Measurements from ENCODE around the gene NAA60. TPM values are rescaled to one million over a fixed set of nuclear protein-coding genes. Genes with fewer than 3 reads are reported as not detected.
A peak's percentile ranks its signal among the peaks of the same experiment; 100 is the strongest.

The NAA60 gene
- polyA plus RNA-seq, 1 of the 3 experiments (the other 2 are of a cell fraction), result 17.2 TPM

GRCh38 chr16:3520841-3521240 is 77.4 kb downstream of the NAA60 start:
- no peak overlapping the region for H2AFZ ChIP-seq (ENCODE audit: low read depth)
- TF ChIP-seq NRF1 (IDR thresholded peaks at IDR 0.05; ENCODE audit: low read depth, low read length), result no peak
- TF ChIP-seq, protein P1, sequence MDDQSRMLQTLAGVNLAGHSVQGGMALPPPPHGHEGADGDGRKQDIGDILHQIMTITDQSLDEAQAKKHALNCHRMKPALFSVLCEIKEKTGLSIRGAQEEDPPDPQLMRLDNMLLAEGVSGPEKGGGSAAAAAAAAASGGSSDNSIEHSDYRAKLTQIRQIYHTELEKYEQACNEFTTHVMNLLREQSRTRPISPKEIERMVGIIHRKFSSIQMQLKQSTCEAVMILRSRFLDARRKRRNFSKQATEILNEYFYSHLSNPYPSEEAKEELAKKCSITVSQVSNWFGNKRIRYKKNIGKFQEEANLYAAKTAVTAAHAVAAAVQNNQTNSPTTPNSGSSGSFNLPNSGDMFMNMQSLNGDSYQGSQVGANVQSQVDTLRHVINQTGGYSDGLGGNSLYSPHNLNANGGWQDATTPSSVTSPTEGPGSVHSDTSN (IDR thresholded peaks at IDR 0.05), result no peak
- TF ChIP-seq MEF2A (IDR thresholded peaks at IDR 0.05; ENCODE audit: borderline replicate concordance, low read depth), result no peak
- no peak for TF ChIP-seq POLR2AphosphoS5 (IDR thresholded peaks at IDR 0.05; ENCODE audit: low read depth, low read length)
- TF ChIP-seq, protein P2, sequence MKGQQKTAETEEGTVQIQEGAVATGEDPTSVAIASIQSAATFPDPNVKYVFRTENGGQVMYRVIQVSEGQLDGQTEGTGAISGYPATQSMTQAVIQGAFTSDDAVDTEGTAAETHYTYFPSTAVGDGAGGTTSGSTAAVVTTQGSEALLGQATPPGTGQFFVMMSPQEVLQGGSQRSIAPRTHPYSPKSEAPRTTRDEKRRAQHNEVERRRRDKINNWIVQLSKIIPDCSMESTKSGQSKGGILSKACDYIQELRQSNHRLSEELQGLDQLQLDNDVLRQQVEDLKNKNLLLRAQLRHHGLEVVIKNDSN (IDR thresholded peaks at IDR 0.05; ENCODE audit: borderline replicate concordance, low read depth), result no peak
- no peak for TF ChIP-seq ELF1 (IDR thresholded peaks at IDR 0.05)
- no peak for TF ChIP-seq RAD21 (IDR thresholded peaks at IDR 0.05; ENCODE audit: low read length)
- TF ChIP-seq SMC3 (IDR thresholded peaks at IDR 0.05; ENCODE audit: low read depth, low read length), result no peak
- no peak for TF ChIP-seq YY1 (IDR thresholded peaks at IDR 0.05; ENCODE audit: low read depth)
- TF ChIP-seq FOXJ3 (CRISPR knock-in tag; IDR thresholded peaks at IDR 0.05), result no peak
- no peak for TF ChIP-seq MXI1 (IDR thresholded peaks at IDR 0.05; ENCODE audit: low read depth, low read length)
- TF ChIP-seq, protein P3, sequence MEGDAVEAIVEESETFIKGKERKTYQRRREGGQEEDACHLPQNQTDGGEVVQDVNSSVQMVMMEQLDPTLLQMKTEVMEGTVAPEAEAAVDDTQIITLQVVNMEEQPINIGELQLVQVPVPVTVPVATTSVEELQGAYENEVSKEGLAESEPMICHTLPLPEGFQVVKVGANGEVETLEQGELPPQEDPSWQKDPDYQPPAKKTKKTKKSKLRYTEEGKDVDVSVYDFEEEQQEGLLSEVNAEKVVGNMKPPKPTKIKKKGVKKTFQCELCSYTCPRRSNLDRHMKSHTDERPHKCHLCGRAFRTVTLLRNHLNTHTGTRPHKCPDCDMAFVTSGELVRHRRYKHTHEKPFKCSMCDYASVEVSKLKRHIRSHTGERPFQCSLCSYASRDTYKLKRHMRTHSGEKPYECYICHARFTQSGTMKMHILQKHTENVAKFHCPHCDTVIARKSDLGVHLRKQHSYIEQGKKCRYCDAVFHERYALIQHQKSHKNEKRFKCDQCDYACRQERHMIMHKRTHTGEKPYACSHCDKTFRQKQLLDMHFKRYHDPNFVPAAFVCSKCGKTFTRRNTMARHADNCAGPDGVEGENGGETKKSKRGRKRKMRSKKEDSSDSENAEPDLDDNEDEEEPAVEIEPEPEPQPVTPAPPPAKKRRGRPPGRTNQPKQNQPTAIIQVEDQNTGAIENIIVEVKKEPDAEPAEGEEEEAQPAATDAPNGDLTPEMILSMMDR (IDR thresholded peaks at IDR 0.05), result no peak
- TF ChIP-seq TAF1 (IDR thresholded peaks at IDR 0.05; ENCODE audit: borderline replicate concordance, low read depth, low read length), result no peak
- TF ChIP-seq, protein P4, sequence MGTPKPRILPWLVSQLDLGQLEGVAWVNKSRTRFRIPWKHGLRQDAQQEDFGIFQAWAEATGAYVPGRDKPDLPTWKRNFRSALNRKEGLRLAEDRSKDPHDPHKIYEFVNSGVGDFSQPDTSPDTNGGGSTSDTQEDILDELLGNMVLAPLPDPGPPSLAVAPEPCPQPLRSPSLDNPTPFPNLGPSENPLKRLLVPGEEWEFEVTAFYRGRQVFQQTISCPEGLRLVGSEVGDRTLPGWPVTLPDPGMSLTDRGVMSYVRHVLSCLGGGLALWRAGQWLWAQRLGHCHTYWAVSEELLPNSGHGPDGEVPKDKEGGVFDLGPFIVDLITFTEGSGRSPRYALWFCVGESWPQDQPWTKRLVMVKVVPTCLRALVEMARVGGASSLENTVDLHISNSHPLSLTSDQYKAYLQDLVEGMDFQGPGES (IDR thresholded peaks at IDR 0.05; ENCODE audit: low read depth, low read length), result no peak
- no peak for TF ChIP-seq ZBTB33 (IDR thresholded peaks at IDR 0.05; ENCODE audit: borderline replicate concordance, low read depth)
- TF ChIP-seq, protein P5, sequence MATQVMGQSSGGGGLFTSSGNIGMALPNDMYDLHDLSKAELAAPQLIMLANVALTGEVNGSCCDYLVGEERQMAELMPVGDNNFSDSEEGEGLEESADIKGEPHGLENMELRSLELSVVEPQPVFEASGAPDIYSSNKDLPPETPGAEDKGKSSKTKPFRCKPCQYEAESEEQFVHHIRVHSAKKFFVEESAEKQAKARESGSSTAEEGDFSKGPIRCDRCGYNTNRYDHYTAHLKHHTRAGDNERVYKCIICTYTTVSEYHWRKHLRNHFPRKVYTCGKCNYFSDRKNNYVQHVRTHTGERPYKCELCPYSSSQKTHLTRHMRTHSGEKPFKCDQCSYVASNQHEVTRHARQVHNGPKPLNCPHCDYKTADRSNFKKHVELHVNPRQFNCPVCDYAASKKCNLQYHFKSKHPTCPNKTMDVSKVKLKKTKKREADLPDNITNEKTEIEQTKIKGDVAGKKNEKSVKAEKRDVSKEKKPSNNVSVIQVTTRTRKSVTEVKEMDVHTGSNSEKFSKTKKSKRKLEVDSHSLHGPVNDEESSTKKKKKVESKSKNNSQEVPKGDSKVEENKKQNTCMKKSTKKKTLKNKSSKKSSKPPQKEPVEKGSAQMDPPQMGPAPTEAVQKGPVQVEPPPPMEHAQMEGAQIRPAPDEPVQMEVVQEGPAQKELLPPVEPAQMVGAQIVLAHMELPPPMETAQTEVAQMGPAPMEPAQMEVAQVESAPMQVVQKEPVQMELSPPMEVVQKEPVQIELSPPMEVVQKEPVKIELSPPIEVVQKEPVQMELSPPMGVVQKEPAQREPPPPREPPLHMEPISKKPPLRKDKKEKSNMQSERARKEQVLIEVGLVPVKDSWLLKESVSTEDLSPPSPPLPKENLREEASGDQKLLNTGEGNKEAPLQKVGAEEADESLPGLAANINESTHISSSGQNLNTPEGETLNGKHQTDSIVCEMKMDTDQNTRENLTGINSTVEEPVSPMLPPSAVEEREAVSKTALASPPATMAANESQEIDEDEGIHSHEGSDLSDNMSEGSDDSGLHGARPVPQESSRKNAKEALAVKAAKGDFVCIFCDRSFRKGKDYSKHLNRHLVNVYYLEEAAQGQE (IDR thresholded peaks at IDR 0.05; ENCODE audit: low read depth, low read length), result no peak
- TF ChIP-seq CHD2 (IDR thresholded peaks at IDR 0.05; ENCODE audit: low read length, partially characterized antibody), result no peak
- CTCF ChIA-PET, result no interaction called here
- H3K27ac ChIP-seq (ENCODE audit: low read depth in 2 of 2, low read length in 1 of 2), result peak overlapping the region in 1 of 2 experiments; percentile 18; a peak in 2 of 4 replicates
- H3K4me3 ChIP-seq (ENCODE audit: low read depth in 2 of 2, low read length in 1 of 2), result no peak overlapping the region
- H3K79me2 ChIP-seq (ENCODE audit: insufficient read depth), result no peaks in the 10 kb centered on the region
- 90% methylated on average over 8 of the region's 8 CpGs for WGBS (ENCODE audit: low lambda C conversion rate)
- no peak for DNase-seq
- peaks cover 3% of the 10 kb centered on the region for H3F3A ChIP-seq (replicated peaks; ENCODE audit: insufficient read depth)
- no peak overlapping the region for H3K4me2 ChIP-seq
- no peaks in the 10 kb centered on the region for H3K9me3 ChIP-seq
- POLR2A ChIA-PET, result no interaction called here
- no peaks in the 10 kb centered on the region for H3K9me2 ChIP-seq
- H4K20me1 ChIP-seq (ENCODE audit: insufficient read depth), result no peaks in the 10 kb centered on the region
- H3K4me1 ChIP-seq (ENCODE audit: control insufficient read depth in 1 of 2, insufficient read depth in 2 of 2, low read depth in 1 of 2, low read length in 1 of 2), result no peaks in the 10 kb centered on the region; a peak in 1 of 4 replicates
- peaks cover 36 to 59% of the 10 kb centered on the region in 2 experiments for H3K36me3 ChIP-seq (replicated peaks in 1 of 2; ENCODE audit: control insufficient read depth in 1 of 2, insufficient read depth in 2 of 2, low read length in 1 of 2)
- no peak overlapping the region for H3K9ac ChIP-seq
- H3K27me3 ChIP-seq (ENCODE audit: insufficient read depth), result no peaks in the 10 kb centered on the region
